HG02943 (cell line): ENCODE data around the gene DYNLL1.
"Not testable (repeated sequence)": the region's sequence is repeated elsewhere in the genome, so short reads cannot be mapped to it uniquely, and the experiment has no call there.

Source experiments
- ATAC-seq: cut with Tn5 transposase; IDR thresholded peaks from one replicate; pipeline ENCODE4 v1.9.1; 2021; ENCODE audit warnings: mild to moderate bottlenecking, low read depth, moderate library complexity; ENCODE audit not compliant: unreplicated experiment

Gene DYNLL1

DNA sequence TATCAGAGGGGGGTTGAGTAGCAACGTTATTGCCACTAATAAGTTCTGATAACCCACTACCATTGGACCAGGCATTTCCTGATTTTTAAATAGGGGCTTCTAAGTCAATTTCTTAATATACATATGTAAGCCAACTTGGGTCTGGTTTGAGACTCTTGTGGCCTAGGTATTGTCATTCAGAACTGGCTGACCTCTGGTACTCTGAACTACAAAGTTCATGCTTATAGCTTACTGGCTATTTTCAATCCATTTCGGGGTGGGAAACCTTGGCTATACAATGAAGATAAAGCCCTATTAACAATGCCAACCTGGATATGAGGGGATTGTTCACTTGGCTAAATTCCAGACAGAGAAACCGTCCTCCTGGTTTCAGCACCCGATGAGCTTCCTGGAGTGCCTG, 8.7 kb downstream of the DYNLL1 start:
- ATAC-seq: no peak

DNA sequence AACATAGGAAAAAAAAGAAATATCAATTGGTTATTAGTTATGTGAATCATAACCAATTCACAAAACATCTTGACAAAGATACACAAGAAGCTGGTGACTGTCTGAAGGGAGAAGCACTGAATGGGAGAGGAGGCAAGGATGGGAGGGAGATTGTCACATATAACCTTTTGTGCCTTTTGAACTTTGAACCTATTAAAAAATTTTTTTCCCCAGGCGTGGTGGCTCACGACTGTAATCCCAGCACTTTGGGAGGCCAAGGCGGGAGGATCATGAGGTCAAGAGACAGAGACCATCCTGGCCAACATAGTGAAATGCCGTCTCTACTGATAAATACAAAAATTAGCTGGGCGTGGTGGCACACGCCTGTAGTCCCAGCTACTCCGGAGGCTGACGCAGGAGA, 12.6 kb downstream of the DYNLL1 start:
- ATAC-seq: no peak

DNA sequence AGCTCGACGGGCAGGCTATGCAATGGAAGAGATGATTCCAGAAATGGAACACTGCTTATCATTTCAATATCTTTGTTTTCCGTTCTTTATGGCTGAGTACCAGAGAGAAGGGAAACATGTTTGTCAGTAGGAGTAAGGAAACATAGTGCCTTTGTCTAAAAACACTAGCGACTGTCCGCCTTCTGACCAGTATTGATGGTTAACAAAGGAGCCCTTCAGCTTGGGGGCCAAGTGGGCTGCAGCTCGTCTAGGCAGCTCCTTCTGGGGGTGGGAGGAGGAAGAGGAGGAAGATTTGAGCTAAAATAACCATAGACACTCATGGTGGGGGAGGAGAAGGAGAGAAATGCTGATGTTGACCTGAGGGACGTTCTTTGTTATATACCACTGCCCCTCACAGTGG, 18.1 kb downstream of the DYNLL1 start:
- ATAC-seq: no peak

DNA sequence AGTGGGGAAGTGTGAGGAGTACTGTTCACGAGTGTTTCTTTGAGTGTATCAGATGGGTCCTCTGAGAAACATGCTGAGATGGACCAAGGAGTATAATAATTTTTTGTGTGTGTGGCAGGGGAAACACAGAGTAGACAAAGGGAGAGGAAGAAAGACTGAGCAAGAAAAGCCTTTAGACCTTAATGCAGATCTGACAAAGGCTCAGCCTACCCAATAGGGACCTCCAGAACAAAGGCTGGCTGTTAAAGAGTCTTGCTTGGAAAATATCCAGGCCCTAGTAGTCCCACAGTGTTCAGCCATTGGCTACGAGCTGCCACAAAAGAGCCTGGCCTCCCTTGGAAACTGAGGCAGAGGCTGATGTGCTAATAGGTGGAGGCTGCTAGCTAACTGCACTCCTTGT, 19.6 kb downstream of the DYNLL1 start:
- no peak for ATAC-seq

DNA sequence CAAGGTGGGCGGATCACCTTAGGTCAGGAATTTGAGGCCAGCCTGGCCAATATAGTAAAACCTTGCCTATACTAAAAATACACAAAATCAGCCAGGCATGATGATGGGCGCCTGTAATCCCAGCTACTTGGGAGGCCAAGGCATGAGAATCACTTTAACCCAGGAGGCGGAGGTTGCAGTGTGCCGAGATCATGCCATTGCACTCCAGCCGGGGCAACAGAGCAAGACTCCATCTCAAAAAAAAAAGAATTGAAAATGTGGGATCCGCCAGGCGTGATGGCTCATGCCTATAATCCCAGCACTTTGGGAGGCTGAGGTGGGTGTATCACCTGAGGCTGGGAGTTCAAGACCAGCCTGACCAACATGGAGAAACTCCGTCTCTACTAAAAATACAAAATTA, 23.4 kb downstream of the DYNLL1 start:
- ATAC-seq: not testable (repeated sequence)

GRCh38 chr12:120522568-120522967, 26.7 kb downstream of the DYNLL1 start:
- no peak for ATAC-seq

DNA sequence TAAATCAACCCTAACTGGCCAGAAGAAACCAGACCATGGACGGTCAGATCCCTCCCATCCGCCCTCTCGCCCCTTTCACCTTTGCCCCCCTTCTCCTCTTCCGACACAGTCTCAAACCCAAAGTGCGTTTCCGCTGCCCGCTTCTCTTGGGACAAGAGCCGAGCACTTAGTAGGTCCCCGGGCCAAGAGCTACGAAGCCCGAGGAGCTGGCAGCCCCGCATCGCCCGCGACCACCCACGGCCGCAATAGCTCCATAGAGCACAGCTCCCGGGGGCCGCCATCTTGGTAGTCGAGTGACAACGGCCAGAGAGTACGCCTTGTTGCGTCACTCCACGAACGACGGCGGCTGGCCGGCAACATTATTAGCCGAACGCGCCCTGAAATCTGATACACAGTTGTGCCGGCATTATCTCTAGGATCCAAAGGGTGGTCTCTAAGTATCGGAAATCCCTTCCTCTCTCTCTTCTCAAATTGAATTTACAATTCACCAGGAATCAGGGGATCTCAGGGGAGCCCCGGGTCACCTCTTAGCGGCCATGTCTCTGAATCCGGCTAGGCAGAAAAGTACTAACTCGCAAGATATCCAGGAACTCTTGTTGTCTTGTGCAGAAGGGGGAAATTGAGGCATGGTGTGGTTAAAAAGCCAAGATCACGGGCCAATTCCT, 33.1 kb downstream of the DYNLL1 start, which contains the start of gene COQ5:
COQ5 (minus strand) TSS at position 298 of the 665 bp plus-strand sequence; CDS start at position 281, 17 bp downstream.
- ATAC-seq: peak; percentile 67

GRCh38 chr12:120529641-120530417, 33.9 kb downstream of the DYNLL1 start:
- ATAC-seq: no peak

DNA sequence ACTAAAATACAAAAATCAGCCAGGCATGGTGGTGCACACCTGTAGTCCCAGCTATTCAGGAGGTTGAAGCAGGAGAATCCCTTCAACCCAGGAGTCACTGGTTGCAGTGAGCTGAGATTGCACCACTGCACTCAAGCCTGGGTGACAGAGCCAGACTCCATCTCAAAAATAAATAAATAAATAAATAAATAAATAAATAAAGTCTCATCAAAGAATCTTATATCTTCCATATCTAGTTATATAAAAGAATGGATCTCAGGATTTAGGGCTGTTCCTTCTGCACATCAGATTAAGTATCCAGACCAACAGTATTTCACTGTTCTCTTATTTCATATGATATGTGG, 34.5 kb downstream of the DYNLL1 start:
- ATAC-seq: not testable (repeated sequence)

DNA sequence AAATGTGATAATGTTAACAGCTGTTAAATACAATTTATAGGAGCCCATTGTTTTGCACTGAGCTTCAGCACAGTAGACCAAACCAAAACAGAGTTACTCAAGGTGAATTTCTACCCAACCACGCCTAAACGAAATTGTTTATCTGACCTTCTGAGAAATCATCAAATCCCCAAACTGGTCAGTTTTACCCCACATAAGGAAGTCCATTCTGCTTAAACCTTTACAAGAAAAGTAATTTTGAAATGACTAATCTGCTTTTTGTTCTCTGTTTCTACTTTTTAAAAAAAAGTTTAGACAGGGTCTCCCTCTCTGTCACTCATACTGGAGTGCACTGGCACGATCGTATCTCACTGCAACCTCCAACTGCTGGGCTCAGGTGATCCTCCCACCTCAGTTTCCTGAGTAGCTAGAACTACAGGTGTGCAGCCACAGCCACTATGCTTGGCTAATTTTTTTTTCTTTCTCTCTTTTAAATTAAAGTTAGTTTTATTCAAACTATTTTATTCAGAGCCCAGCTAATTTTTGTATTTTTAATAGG, 36.9 kb downstream of the DYNLL1 start:
- no peak for ATAC-seq

DNA sequence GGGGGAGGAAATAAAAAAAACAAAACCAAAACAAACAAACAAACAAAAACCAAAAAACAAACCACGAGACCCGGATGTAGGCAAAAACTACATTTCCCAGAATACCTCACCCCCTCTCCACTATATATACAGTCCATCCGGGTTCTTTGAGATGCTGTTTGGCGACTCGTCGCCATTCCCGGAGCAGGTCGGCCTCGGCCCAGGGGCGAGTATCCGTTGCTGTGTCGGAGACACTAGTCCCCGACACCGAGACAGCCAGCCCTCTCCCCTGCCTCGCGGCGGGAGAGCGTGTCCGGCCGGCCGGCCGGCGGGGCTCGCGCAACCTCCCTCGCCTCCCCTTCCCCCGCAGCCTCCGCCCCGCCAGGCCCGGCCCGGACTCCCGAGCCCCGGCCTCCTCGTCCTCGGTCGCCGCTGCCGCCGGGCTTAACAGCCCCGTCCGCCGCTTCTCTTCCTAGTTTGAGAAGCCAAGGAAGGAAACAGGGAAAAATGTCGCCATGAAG, 38.3 kb downstream of the DYNLL1 start, which contains the start of gene RNF10:
RNF10 (plus strand) TSS at position 154 of the 500 bp plus-strand sequence. CDS start 456 bp downstream, outside the sequence.
- peak; percentile 61 for ATAC-seq

- ATAC-seq: peak; percentile 36
Observed at GRCh38 chr12:120534703-120535655, 39.1 kb downstream of the DYNLL1 start.

DNA sequence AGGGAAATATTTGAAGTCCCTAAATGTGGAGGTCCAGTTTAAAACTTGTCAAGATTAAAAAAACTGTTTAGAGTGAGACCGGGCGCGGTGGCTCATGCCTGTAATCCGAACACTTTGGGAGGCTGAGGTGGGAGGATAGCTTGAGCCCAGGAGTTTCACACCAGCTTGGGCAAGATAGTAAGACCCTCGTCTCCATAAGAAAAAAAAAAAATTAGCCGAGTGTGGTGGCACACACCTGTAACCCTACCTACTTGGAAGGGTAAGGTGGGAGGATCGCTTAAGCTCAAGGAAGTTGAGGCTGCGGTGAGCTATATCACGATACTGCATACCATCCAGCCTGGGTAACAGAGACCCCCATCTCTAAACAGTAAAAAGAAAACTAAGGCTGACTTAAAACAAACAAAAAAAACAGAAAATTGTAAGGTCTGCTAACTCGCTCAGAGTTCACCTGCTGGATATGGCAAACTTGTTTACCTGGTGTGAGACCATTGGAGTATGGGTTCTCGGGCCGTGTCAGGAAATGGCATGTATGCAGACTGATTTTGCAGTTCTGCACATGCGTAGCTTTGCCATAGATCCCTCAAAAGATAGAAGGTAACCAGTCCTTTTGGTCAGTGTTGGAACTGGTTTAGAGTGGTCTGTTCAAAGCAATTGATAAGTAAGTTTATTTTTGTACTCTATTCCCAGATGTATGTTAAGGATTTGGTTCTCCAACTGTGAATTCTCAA, 40.3 kb downstream of the DYNLL1 start:
- no peak for ATAC-seq

GRCh38 chr12:120537856-120538220, 41.9 kb downstream of the DYNLL1 start:
- ATAC-seq: no peak

GRCh38 chr12:120538281-120539156, 42.6 kb downstream of the DYNLL1 start:
- no peak for ATAC-seq

DNA sequence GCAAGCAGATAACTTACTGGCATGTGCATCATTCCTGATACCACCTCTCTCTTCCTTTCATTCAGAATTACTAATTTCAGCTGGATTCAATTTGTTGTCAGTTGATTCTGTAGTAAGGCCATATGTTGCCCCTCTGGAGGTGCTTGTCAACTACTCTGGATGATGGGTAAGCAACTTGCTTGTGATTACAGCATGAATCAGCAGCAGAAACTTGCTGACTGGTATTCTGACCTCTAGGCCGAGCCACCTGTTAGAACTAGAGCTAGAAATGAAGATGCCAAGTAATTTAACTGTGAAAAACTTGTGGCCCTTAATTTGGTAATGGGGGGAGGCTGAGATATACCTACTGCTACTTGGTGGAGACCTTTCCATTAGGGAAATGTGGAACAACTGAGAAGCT, 43.4 kb downstream of the DYNLL1 start:
- no peak for ATAC-seq

DNA sequence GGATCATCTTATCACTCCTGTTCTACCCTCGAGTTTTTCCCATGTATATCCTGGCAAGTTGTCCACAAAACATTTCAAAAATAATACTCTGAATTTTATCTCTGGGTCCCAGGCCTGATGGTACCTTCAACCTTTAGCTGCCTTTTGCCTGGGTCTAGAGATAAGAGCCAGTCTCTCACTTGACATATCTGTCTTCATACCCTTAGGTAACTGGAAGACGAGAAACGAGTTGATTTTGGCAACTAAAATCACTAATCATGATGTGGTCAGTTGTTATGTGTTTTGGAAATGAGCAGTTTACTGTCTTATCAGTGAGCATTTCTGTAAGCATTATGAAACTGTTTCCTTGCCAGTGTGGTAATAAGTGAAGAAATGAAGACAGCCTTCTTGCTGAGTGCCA, 44.5 kb downstream of the DYNLL1 start:
- ATAC-seq: no peak

DNA sequence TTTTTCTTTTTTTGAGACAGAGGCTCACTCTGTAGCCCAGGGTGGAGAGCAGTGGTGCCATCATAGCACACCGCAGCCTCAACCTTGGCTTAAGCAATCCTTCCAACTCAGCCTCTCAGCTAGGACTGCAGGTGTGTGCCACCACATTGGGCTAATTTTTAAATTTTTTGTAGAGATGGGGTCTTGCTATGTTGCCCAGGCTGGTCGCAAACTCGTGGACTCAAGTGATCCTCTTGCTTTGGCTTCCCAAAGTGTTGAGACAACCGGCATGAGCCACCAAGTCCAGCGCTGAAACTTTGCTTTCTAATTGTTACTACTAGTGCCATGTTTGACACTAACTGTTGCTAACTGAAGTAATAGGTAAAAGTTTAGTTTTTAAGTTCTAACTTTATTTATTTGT, 46.3 kb downstream of the DYNLL1 start:
- no peak for ATAC-seq

GRCh38 chr12:120544691-120545090, 48.8 kb downstream of the DYNLL1 start:
- no peak for ATAC-seq
